HG02642 (cell line): ENCODE results near the gene FAM187B.

Source experiments
- ATAC-seq: cut with Tn5 transposase; IDR thresholded peaks from one replicate; pipeline ENCODE4 v1.9.1; 2021; ENCODE audit warnings: mild to moderate bottlenecking; ENCODE audit not compliant: unreplicated experiment, poor library complexity

FAM187B gene

DNA sequence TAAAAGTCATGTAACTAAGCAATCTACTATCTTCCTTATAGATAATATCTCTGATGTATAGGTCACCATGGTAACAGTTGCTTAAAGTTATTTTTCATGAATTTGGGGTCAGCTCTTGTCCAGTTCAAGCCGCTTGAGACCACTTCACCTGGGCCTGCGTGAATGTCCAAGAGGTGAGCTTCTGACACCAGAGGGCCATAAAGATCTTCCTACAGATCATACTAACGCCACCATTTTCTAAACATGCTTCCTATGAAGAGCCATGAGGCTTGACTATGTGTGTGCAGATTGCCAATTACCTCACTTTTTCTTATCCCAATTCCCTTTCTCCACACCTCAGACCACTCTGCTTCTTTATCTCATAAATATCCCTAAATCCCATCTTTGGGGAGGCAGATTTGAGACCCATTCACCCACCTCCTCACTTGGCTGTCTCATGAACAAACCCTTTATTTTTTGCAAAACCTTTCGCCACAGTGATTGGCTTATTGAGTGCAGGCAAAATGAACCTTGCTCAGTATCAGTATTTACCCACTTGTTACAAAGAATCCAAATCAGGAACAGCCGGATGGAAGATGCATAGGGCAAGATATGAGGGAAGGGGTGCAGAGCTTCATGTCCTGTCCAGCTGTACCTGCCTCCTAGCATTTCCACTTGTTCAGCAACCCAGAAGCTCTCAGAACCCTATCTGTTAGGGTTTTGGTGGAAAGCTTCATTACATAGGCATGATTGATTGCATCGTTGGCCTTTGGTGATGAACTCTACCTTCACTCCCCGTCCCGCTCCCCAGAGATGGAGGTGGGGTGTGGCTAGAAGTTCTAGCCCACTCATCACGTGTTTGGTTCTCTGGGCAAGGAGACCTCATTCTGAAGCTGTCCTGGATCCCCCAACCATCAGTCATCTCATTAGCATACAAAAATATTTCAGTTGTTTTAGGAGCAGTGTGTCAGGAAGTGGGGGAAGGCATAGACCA lies 34.2 kb downstream of the FAM187B start:
- ATAC-seq: no peak

DNA sequence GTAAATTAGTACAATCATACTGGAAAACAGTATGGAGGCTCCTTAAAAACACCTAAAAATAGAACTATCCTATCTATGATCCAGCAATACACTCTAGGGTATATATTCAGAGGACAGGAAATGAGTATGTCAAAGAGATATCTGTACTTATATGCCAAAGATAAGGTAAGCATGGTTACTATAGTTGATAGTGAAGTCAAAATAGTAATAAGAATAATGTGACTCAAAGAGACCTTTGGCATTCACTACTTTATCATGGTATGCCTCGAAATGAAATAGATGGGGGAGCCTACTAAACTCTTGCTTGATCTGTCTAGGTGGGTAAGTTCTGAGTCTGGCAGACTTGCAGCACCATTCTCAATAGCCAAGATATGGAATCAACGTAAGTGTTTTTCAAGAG lies 43.7 kb downstream of the FAM187B start:
- no peak for ATAC-seq

DNA sequence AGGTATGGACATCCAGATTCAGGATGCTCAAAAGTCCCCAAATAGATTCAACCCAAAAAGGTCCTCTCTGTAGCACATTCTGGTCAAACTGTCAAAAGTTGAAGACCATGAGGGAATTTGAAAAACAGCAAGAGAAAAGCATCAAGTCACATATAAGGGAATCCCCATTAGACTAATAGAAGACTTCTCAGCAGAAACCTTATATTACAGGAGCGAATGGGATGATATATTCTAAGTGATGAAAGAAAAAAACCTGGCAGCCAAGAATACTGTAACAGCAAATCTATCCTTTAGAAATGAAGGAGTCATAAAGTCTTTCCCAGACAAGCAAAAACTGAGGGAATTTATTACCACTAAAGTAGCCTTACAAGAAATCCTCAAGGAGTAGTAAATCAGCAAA lies 44.3 kb downstream of the FAM187B start:
- no peak for ATAC-seq

- ATAC-seq: no peak
Measured at GRCh38 chr19:35181387-35181786, 47.2 kb downstream of the FAM187B start.

- no peak for ATAC-seq
Measured at GRCh38 chr19:35179830-35180229, 48.7 kb downstream of the FAM187B start.

GRCh38 chr19:35178701-35179100 lies 49.8 kb downstream of the FAM187B start:
- no peak for ATAC-seq

- ATAC-seq: no peak
Measured at GRCh38 chr19:35177377-35178274, 50.9 kb downstream of the FAM187B start.

DNA sequence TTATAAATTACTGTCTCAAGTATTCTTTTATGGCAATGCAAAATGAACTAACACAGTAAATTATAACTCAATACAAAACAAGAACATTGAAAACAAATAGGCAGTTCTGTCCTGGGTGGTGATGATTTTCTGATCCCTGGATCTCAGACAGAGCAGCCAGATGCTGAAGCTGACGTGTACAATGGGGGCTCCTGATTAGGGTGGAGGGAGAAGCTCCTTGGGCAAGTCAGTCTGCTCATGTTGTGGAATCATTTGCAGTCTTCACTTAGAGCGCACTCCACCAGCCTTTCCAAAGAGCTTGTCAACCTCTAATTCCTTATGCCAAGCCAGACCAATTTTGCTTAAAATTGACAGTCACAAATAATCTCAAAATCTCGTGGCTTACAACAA lies 52.4 kb downstream of the FAM187B start:
- no peak for ATAC-seq
